ENCODE measurements around the gene SPRR2E.

DNA sequence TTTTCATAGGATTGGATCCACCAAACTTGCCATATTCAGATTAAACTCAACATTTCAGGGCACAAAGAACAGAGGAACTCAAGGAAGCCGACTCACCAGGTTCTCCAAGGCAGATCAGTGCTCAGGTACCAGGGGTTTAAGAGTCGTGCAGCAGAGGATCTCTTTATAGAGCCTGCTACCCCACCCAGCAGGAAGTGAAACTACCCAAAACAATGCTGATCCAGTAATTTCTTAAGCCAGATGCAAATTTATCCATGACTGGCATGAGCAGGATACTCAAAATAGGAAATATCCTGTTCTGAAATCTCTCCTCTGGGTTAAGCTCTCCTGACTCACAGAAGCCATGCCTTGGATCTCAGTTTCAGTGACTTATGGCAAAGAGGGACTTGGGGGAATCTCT is 37.0 kb downstream of the SPRR2E start, which contains the start of gene SPRR2A:
- TF ChIP-seq CTCF (IDR thresholded peaks at IDR 0.05) (no peak), POLR2AphosphoS5 (IDR thresholded peaks at IDR 0.05) (no peak), EP300 (IDR thresholded peaks at IDR 0.05) (no peak), POLR2A (IDR thresholded peaks at IDR 0.05) (no peak)
